Measurements from ENCODE around the gene GNAQ. TPM values are rescaled to one million over a fixed set of nuclear protein-coding genes. Genes with fewer than 3 reads are reported as not detected.

GNAQ gene
- total RNA-seq, 1 experiment from 2014 or later, result 48.6 TPM

DNA sequence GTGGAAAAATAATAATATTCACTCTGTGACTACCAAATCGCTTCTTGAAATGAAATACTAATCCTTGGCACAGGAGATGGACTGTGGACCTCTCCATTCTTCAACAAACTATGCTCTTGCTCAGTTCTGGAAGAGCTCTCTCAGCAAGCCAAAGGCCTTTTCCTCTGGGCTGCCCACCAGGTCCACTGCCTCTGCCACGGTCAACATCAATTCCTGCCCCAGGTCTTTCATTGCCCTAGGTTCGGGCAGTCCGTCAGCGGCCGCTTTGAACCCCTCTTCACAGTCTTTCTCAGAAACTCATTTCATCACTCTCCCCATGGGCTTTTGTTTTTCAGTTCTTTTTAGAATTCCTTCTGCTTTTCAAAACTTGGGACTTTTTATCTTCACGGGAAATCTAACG is 64.9 kb downstream of the GNAQ start:
- no peak for DNase-seq
- H3K4me2 ChIP-seq (ENCODE audit: insufficient read depth, insufficient read length, low read length), result no peak overlapping the region
- H2BK120ac ChIP-seq (ENCODE audit: low read depth, low read length, poor library complexity, severe bottlenecking), result no peak overlapping the region
- H3K79me2 ChIP-seq (ENCODE audit: insufficient read depth, low read length), result peaks cover 7% of the 10 kb centered on the region; the same call in 1 of the 2 replicates
- no peak overlapping the region for H3K56ac ChIP-seq (ENCODE audit: insufficient read length, low read depth, low read length)
- TF ChIP-seq, protein P1, sequence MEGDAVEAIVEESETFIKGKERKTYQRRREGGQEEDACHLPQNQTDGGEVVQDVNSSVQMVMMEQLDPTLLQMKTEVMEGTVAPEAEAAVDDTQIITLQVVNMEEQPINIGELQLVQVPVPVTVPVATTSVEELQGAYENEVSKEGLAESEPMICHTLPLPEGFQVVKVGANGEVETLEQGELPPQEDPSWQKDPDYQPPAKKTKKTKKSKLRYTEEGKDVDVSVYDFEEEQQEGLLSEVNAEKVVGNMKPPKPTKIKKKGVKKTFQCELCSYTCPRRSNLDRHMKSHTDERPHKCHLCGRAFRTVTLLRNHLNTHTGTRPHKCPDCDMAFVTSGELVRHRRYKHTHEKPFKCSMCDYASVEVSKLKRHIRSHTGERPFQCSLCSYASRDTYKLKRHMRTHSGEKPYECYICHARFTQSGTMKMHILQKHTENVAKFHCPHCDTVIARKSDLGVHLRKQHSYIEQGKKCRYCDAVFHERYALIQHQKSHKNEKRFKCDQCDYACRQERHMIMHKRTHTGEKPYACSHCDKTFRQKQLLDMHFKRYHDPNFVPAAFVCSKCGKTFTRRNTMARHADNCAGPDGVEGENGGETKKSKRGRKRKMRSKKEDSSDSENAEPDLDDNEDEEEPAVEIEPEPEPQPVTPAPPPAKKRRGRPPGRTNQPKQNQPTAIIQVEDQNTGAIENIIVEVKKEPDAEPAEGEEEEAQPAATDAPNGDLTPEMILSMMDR (conservative IDR thresholded peaks at IDR 0.05), result no peak
- no peak overlapping the region for H4K5ac ChIP-seq (ENCODE audit: insufficient read length, low read depth, low read length)
- peaks cover 2% of the 10 kb centered on the region; the same call in 1 of the 2 replicates for H3K4me1 ChIP-seq (ENCODE audit: insufficient read depth, low read length)
- H3K4me1 Mint-ChIP-seq, result peaks cover 34 to 35% of the 10 kb centered on the region in 2 experiments
- H3K23ac ChIP-seq (ENCODE audit: insufficient read length, low read depth, low read length), result no peak overlapping the region
- peaks cover 5% of the 10 kb centered on the region for H3K79me1 ChIP-seq (ENCODE audit: insufficient read depth, low read depth, low read length, poor library complexity, severe bottlenecking)
- H3T11ph ChIP-seq (ENCODE audit: low read length), result no peak overlapping the region
- H3K27ac Mint-ChIP-seq, result peak overlapping the region in 1 of 3 experiments; percentile 38; a peak in 2 of 7 replicates
- no peak overlapping the region for H2BK12ac ChIP-seq (ENCODE audit: insufficient read length, low read depth, low read length)
- no peaks in the 10 kb centered on the region for H4K20me1 ChIP-seq (ENCODE audit: control insufficient read depth, insufficient read depth, insufficient read length)
- H3K18ac ChIP-seq (ENCODE audit: insufficient read length, low read depth, low read length), result no peak overlapping the region
- no peaks in the 10 kb centered on the region for H3K27me3 ChIP-seq (ENCODE audit: insufficient read depth, low read length)
- no peak overlapping the region for H3K14ac ChIP-seq (ENCODE audit: insufficient read depth, low read length)
- H3K27me3 Mint-ChIP-seq (ENCODE audit: low read depth), result no peaks in the 10 kb centered on the region
- WGBS (ENCODE audit: extremely low coverage, insufficient read length, low lambda C conversion rate), result no CpG with 5 or more reads among the region's 8 CpGs
- H3K9me3 ChIP-seq (ENCODE audit: control insufficient read depth, low read depth, low read length), result no peaks in the 10 kb centered on the region
- H2AFZ ChIP-seq (ENCODE audit: low read length), result no peak overlapping the region
- H3K36me3 Mint-ChIP-seq (ENCODE audit: insufficient read depth in 1 of 3, low read depth in 3 of 3), result peaks cover 0 to 16% (median 7%) of the 10 kb centered on the region in 3 experiments; a peak in 5 of 7 replicates
- no peak overlapping the region for H3K4me3 Mint-ChIP-seq
- H3K9me3 Mint-ChIP-seq, result no peaks in the 10 kb centered on the region
- H2BK15ac ChIP-seq (ENCODE audit: low read depth, low read length), result no peak overlapping the region
- no peak overlapping the region for H2BK20ac ChIP-seq (ENCODE audit: low read depth, low read length, poor library complexity, severe bottlenecking)
- no peak overlapping the region for H4K91ac ChIP-seq (ENCODE audit: insufficient read length, low read depth, low read length)
- H3K4ac ChIP-seq (ENCODE audit: low read depth, low read length), result no peak overlapping the region
- no peak overlapping the region for H2BK5ac ChIP-seq (ENCODE audit: insufficient read length, low read length)
- H3K27ac ChIP-seq (ENCODE audit: insufficient read length, low read depth, low read length), result no peak overlapping the region
- H3K23me2 ChIP-seq (ENCODE audit: insufficient read length, low read depth, low read length, poor library complexity, severe bottlenecking), result no peaks in the 10 kb centered on the region
- no peak overlapping the region for H3K9ac ChIP-seq (ENCODE audit: extremely low read depth, insufficient read length, low read length)
- H2AK5ac ChIP-seq (ENCODE audit: insufficient read length, low read length), result no peak overlapping the region
- no peak overlapping the region for H4K8ac ChIP-seq (replicated peaks; ENCODE audit: insufficient read length, low read depth, low read length)
